GM21825 (cell line): Measurements from ENCODE around the gene EIF5B.

ENCODE experiments used
- ATAC-seq: cut with Tn5 transposase; IDR thresholded peaks from one replicate; pipeline ENCODE4 v1.9.1; 2021; ENCODE audit warnings: mild to moderate bottlenecking, moderate library complexity; ENCODE audit not compliant: unreplicated experiment

EIF5B gene

GRCh38 chr2:99406137-99406536 is 68.9 kb downstream of the EIF5B start:
- no peak for ATAC-seq

- ATAC-seq: no peak
These were observed 73.1 kb downstream of the EIF5B start for GRCh38 chr2:99410276-99410675.

DNA sequence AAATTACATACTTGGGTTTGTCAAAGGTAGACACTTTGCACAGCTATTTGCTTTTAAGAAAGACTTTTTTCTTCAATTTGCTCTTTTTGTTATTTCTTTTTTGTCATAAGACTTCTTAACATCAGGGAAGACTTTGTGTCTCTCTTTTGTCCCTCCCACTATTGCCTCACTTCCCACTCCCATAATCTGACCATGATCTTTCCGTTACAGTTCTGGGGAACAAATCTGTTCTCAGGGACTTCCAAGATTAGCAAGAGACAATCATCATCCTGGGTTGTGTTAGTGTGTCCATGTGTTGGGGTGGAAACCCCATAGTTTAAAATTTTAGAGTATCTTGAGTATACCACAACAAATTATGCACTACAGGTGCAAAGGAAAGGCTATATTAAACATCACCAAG is 77.4 kb downstream of the EIF5B start:
- ATAC-seq: no peak

- no peak for ATAC-seq
These were observed 80.2 kb downstream of the EIF5B start for GRCh38 chr2:99417396-99417795.

DNA sequence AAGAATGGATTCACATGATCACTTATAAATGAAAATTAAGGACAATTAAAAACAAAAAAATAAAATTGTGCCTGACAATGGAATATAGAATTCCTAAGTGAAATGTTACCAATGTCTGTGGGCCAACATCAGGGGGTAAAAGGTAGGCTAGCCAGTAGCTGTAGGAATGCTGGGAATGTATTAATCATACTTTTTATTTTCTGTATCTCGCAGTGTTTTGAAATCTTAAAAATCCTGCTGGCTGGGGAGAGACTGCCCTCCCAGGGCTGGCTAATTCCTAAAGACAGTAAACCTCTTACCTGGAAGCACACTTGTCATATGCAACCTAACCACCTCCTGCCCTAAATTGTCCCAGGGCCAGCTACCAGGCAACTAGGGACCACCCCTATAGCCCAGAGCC is 82.8 kb downstream of the EIF5B start:
- ATAC-seq: no peak

DNA sequence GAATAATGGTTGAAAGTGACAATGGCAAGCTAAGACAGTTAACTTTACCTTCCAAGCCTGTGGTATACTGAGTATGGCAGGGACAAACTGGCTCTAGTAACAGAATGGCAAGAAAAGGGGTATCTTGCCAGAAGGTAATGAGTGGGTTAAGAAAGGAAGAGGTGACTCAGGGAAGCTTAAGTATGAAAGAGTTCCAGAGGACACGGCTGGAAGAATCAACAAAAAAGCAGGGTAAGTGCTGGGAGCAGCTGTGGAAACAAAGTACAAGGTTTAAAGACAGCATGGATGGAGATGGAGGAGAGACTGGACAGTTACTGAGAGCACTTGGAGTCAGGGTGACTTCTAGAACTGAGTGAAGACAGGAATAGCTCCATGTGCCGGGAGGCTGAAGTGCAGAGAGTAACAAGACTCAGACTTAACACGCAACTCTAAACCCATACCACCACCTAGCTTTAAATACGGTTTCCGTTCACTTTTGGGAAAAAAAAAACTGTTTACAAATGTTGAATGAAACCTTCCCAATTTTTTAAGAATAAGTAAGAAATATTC is 83.6 kb downstream of the EIF5B start:
- no peak for ATAC-seq

DNA sequence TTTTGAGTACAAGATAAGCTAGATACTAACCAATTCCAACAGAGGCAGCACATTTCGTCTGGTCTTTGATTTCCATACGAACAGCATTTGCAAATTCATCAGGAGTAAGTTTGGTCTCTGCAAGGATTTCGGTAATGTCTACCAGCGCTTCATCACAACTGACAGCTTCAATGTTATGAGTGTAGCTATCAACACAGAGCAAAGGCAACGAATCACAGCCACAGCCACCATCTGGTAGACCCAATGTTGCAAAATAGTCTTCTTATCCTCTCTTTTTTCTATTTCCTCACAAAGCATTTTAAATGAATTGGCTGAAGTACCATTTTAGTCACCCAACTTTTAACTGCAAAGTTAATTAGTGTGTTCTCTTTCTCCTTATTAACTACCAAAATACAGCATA is 84.3 kb downstream of the EIF5B start:
- ATAC-seq: no peak

DNA sequence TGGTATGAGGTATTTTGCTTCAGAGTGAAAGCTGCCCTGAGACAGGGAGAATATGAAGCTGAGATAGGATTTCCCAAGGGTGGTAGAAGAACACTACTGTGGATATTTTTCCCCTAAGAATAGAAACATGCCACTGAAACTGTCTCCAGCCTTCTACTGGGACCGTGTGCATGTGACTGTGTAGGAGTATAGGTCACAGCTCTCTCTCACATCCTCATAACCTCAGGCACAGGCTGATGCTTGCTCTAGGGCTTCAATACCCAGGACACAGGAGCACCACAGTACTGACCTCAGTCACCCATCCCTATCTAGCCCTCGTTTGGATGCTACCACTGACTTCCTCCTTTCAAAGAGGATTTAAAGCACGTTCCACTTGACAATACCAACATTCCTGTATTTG is 85.4 kb downstream of the EIF5B start:
- no peak for ATAC-seq

- ATAC-seq: no peak
These were observed 87.2 kb downstream of the EIF5B start for GRCh38 chr2:99424371-99424770.

DNA sequence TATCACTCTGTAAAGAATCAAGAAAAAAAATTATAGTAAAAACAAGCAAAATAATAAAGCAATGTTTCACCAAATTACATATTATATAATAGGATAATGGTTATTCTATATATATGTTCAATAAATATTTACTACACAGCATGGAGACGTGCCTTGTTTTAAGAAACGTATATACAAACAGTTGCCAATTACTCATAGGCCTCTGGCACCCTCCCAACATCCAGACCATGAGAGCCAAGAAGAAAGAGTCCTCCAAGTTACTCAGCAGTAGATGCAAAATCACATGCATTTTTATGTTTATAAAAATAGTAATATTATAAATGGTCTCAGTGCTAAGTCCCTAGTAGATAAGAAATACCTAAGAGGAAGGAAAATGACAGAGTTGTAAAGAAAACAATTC is 87.8 kb downstream of the EIF5B start:
- ATAC-seq: no peak

DNA sequence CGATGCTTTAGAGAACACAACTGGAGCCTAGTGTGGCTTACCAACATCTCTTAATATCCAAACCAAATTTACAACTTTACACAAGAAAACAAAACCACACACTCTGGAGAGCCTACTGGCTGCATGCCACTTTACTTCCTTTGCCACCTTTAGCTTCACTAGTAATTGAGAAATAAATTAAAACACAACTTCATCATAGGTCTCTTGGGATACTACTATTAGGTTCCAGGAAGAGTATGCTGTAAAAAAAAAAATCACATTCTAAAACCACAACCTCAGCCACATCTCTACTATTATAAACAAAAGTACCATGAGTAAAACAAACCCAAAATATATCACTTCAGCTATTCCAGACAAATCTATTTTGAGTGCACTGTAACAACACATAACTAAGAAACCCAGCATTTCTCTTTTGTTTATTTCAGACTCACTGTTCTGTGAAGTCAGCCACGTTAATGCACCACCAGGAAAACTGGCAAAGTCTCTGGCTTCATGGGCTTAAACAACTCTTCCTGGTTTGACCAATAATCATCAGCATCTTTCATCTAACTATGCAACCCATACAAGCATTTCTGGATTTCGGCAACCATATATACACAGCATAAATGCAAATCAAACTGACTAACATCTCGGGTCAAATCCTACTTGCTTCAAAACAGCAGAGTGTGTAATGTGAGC is 93.6 kb downstream of the EIF5B start:
- no peak for ATAC-seq

GRCh38 chr2:99431587-99432275 is 94.5 kb downstream of the EIF5B start:
- ATAC-seq: no peak

- no peak for ATAC-seq
These were observed 96.2 kb downstream of the EIF5B start for GRCh38 chr2:99433340-99433739.

GRCh38 chr2:99436874-99437273 is 99.7 kb downstream of the EIF5B start:
- ATAC-seq: no peak

- no peak for ATAC-seq
These were observed 102.8 kb downstream of the EIF5B start for GRCh38 chr2:99439971-99440505.

DNA sequence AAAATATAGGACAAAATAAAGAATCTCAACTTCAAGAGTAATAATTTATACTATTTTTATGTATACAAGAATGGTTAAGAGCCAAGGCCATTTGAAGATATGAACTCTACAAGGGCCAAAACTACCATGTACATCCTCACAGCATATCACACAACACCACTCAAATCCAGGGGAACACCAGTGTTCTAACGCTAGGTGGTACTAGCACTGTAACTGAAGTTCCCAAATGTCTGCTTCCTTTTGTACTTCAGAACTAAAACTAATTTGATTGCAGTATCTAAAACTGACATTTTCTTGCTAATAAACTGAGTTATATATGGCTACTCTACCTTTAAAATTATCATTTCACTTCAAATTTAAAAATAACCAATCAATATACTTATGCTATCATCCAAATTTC is 105.6 kb downstream of the EIF5B start:
- no peak for ATAC-seq

DNA sequence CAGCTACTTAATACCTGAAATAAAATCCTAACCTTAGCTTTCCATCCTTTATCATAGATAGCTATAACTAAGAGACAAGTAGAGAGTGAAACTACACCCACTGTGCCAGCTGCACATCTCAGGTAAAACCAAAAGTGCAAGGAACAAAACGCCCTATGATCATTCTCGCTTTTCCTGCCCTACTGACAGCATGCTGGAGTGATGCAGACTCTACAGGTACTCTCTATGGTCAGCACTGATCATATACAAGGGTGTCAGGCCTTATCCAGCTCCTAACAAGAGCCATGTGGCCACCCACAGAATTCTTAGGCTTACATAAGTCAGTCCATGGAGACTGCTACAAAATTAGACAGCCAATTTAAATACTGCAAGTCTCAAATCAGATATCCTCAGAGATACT is 107.0 kb downstream of the EIF5B start:
- ATAC-seq: no peak

GRCh38 chr2:99445065-99445464 is 107.9 kb downstream of the EIF5B start:
- ATAC-seq: no peak

DNA sequence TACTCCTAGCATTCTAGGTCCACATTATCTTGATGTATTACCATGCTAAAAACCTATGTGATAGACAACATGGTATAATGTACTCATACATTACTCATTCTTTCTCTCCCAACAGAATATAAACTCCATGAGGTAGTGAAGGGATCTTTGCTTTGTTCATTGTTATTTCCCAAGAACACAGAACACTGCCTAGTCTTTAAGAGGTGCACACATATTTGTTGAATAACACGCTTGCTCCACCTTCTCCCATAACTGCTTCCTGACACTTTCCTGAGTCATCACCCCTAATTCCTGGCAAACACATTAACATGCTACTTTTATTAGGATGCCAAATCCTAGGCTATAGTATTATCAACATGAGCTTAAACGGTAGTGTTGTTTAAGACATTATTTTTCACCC is 111.4 kb downstream of the EIF5B start:
- no peak for ATAC-seq

- no peak for ATAC-seq
These were observed 113.0 kb downstream of the EIF5B start for GRCh38 chr2:99450199-99450598.
